Stimulated activated CD8-positive, alpha-beta memory T cell treated with anti-CD3 and anti-CD28 coated beads, Interleukin-15, amount 100 ng/mL, for 24 hours (primary cell): ENCODE data around the gene IFT27.

Experiments used
- DNase-seq: peaks from one replicate; pipeline ENCODE4 v3.0.0-alpha.2; 2020; ENCODE audit warnings: low read depth

IFT27 gene

GRCh38 chr22:36724836-36725235 is 51.1 kb downstream of the IFT27 start:
- DNase-seq, result no peak

GRCh38 chr22:36722055-36722454 is 53.9 kb downstream of the IFT27 start:
- no peak for DNase-seq

- DNase-seq, result no peak
Measured at GRCh38 chr22:36715647-36716046, 60.3 kb downstream of the IFT27 start.

- DNase-seq, result no peak
Measured at GRCh38 chr22:36714110-36714509, 61.8 kb downstream of the IFT27 start.

- no peak for DNase-seq
Measured at GRCh38 chr22:36713436-36713835, 62.5 kb downstream of the IFT27 start.
